ENCODE results near the gene ZNF500. TPM values are rescaled to one million over a fixed set of nuclear protein-coding genes. Genes with fewer than 3 reads are reported as not detected.

The ZNF500 gene
- total RNA-seq, 1 experiment from 2014 or later = 20.1 TPM

- BruUV-seq (replicated peaks) = no TSS peak
- Histone ChIP-seq H3K9me3 (ENCODE audit: control insufficient read depth in 1 of 2, insufficient read depth in 1 of 2, low read depth in 1 of 2, low read length in 2 of 2) (no peaks in the 10 kb centered on the region), H3K9ac (ENCODE audit: low read length) (no peak overlapping the region), H3K4me1 (ENCODE audit: control insufficient read depth in 1 of 2, insufficient read depth in 2 of 2, low read length in 2 of 2) (peaks cover 0 to 5% of the 10 kb centered on the region in 2 experiments; a peak in 3 of 4 replicates), H3K4me2 (ENCODE audit: low read length) (no peak overlapping the region), H3K4me3 (replicated peaks in 1 of 2; ENCODE audit: low read depth in 1 of 2, low read length in 2 of 2) (no peak overlapping the region), H2AFZ (ENCODE audit: low read depth, low read length, poor library complexity, severe bottlenecking) (no peak overlapping the region), H3K27me3 (ENCODE audit: insufficient read depth, low read length) (no peaks in the 10 kb centered on the region), H3K27ac (ENCODE audit: low read depth, low read length) (no peak overlapping the region), H3K36me3 (ENCODE audit: control insufficient read depth in 1 of 2, insufficient read depth in 2 of 2, low read length in 2 of 2) (no peaks in the 10 kb centered on the region), H3K9me2 (ENCODE audit: insufficient read depth) (no peaks in the 10 kb centered on the region), H3K79me2 (ENCODE audit: insufficient read depth, low read length) (no peaks in the 10 kb centered on the region), H4K20me1 (ENCODE audit: insufficient read depth) (no peaks in the 10 kb centered on the region)
- POLR2A ChIA-PET = no interaction called here
- RAD21 ChIA-PET (ENCODE audit: low non-redundant PET in 1 of 2, low total read pairs in 2 of 2, uncharacterized antibody in 2 of 2, unreplicated experiment in 2 of 2) = no interaction called here
- DNase-seq (ENCODE audit: low read depth, low spot score) (no peak), ATAC-seq (no peak)
- intact Hi-C loops (cut with micrococcal nuclease) = no loop called here
- no peak for TF ChIP-seq CEBPB (IDR thresholded peaks at IDR 0.05; ENCODE audit: low read depth)
- TF ChIP-seq MAX (IDR thresholded peaks at IDR 0.05) = no peak
- TF ChIP-seq POLR2AphosphoS5 (IDR thresholded peaks at IDR 0.05; ENCODE audit: low read depth, low read length) = no peak
- no peak for TF ChIP-seq ATF3 (IDR thresholded peaks at IDR 0.05)
- TF ChIP-seq RAD21 (IDR thresholded peaks at IDR 0.05; ENCODE audit: low read depth) = no peak
- TF ChIP-seq, protein P1, sequence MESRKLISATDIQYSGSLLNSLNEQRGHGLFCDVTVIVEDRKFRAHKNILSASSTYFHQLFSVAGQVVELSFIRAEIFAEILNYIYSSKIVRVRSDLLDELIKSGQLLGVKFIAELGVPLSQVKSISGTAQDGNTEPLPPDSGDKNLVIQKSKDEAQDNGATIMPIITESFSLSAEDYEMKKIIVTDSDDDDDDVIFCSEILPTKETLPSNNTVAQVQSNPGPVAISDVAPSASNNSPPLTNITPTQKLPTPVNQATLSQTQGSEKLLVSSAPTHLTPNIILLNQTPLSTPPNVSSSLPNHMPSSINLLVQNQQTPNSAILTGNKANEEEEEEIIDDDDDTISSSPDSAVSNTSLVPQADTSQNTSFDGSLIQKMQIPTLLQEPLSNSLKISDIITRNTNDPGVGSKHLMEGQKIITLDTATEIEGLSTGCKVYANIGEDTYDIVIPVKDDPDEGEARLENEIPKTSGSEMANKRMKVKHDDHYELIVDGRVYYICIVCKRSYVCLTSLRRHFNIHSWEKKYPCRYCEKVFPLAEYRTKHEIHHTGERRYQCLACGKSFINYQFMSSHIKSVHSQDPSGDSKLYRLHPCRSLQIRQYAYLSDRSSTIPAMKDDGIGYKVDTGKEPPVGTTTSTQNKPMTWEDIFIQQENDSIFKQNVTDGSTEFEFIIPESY (IDR thresholded peaks at IDR 0.05; ENCODE audit: extremely low read depth, insufficient replicate concordance, low read length) = no peak
- CTCF ChIA-PET = no interaction called here
These were observed 8.0 kb upstream of the ZNF500 start for GRCh38 chr16:4775005-4775404.

DNA sequence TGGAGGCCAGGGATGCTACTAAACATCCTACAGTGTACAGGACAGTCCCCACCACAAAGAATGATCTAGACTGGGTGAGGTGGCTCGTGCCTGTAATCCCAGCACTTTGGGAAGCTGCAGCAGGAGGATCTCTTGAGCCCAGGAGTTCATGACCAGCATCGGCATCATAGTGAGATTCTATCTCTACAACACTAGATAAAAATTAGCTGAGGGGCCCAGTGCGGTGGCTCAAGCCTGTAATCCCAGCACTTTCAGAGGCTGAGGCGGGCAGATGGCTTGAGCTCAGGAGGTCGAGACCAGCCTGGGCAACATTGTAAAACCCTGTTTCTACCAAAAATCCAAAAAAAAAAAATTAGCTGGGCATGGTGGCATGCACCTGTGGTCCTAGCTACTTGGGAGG is 5.4 kb upstream of the ZNF500 start:
- H3K4me1 ChIP-seq (ENCODE audit: control insufficient read depth in 1 of 2, insufficient read depth in 2 of 2, low read length in 2 of 2) = peaks cover 6 to 16% of the 10 kb centered on the region in 2 experiments; a peak in 3 of 4 replicates
- no peak overlapping the region for H3K9ac ChIP-seq (ENCODE audit: low read length)
- H3K27ac ChIP-seq (ENCODE audit: low read depth, low read length) = no peak overlapping the region
- H3K36me3 ChIP-seq (ENCODE audit: control insufficient read depth in 1 of 2, insufficient read depth in 2 of 2, low read length in 2 of 2) = no peaks in the 10 kb centered on the region
- H3K79me2 ChIP-seq (ENCODE audit: insufficient read depth, low read length) = no peaks in the 10 kb centered on the region
- H2AFZ ChIP-seq (ENCODE audit: low read depth, low read length, poor library complexity, severe bottlenecking) = no peak overlapping the region
- H3K4me2 ChIP-seq (ENCODE audit: low read length) = no peak overlapping the region
- no peaks in the 10 kb centered on the region for H3K27me3 ChIP-seq (ENCODE audit: insufficient read depth, low read length)
- intact Hi-C loops (cut with micrococcal nuclease) = no loop called here
- no peaks in the 10 kb centered on the region for H4K20me1 ChIP-seq (ENCODE audit: insufficient read depth)
- H3K9me2 ChIP-seq (ENCODE audit: insufficient read depth) = no peaks in the 10 kb centered on the region
- no TSS peak for BruUV-seq (replicated peaks)
- POLR2A ChIA-PET = no interaction called here
- DNase-seq (ENCODE audit: low read depth, low spot score) = no peak
- H3K4me3 ChIP-seq (replicated peaks in 1 of 2; ENCODE audit: low read depth in 1 of 2, low read length in 2 of 2) = no peak overlapping the region
- no peaks in the 10 kb centered on the region for H3K9me3 ChIP-seq (ENCODE audit: control insufficient read depth in 1 of 2, insufficient read depth in 1 of 2, low read depth in 1 of 2, low read length in 2 of 2)
- no peak for ATAC-seq
- CTCF ChIA-PET = no interaction called here
- RAD21 ChIA-PET (ENCODE audit: low non-redundant PET in 1 of 2, low total read pairs in 2 of 2, uncharacterized antibody in 2 of 2, unreplicated experiment in 2 of 2) = no interaction called here
- TF ChIP-seq SRF (IDR thresholded peaks at IDR 0.05; ENCODE audit: low read depth) (no peak), ZNF274 (IDR thresholded peaks at IDR 0.05; ENCODE audit: low read depth, low read length) (no peak), TCF7L2 (IDR thresholded peaks at IDR 0.05; ENCODE audit: borderline replicate concordance, extremely low read depth, insufficient read depth, insufficient read length) (no peak), CEBPB (IDR thresholded peaks at IDR 0.05; ENCODE audit: low read depth) (no peak), ATF3 (IDR thresholded peaks at IDR 0.05) (no peak), FOSL1 (IDR thresholded peaks at IDR 0.05; ENCODE audit: low read depth) (no peak), MAX (IDR thresholded peaks at IDR 0.05) (no peak), EZH2phosphoT487 (IDR thresholded peaks at IDR 0.05; ENCODE audit: borderline replicate concordance) (no peak), ELF1 (IDR thresholded peaks at IDR 0.05; ENCODE audit: borderline replicate concordance, low read depth) (no peak), REST (IDR thresholded peaks at IDR 0.05; ENCODE audit: low read depth) (no peak), RAD21 (IDR thresholded peaks at IDR 0.05; ENCODE audit: low read depth) (no peak), EZH2 (IDR thresholded peaks at IDR 0.05) (no peak)
